ENCODE results near the gene GP1BB. TPM values are rescaled to one million over a fixed set of nuclear protein-coding genes. Genes with fewer than 3 reads are reported as not detected.
A peak's percentile ranks its signal among the peaks of the same experiment; 100 is the strongest.

Gene GP1BB
- total and polyA plus RNA-seq, 2 of the 4 experiments (the other 2 are of a cell fraction), result 0.18 to 1.5 TPM

DNA sequence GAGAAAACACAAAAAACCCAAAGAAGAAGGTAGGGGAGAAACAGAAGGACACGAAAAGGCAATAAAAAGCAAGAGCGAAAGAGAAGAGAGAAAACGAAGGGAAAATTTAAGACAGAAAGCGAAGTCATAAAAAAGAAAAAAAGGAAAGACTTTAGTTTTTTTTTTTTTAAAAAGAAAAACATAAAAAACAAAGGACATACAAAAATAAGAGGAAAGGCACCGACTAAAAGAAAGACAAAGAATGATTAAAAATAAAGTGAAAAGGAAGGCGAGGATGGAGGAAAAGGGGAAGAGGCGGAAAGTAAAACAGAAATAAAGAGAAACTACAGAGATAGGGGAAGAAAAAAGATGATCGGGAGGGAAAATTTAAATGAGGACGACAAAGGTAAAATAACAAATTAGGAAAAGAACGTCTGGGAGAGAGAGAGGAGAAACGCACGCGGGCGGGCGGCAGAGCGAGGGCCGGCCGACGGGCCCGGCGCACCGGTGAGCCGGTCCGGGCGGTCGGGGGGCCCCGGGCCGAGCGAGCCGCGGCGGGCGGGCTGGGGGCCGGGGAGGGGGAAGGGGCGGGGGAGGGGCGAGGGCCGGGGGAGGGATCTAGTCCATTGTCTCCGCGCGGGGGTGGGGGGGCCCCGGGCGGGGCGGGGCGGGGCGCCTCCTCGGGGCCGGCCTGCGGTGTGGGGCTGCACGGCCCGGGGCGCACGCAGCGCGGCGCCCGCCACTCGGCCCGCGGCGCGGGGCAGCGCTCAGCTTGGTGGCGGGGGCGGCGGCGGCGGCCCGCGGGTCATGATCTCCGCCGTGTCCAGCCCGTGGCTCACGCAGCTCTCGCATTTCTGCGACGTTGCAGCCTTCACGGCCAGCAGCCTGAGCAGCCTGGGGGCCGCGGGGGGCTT is 37.0 kb downstream of the GP1BB start, which contains the start of gene TBX1:
TSS of gene TBX1 (plus strand) at position 721 of the 893 bp plus-strand sequence. CDS start at position 787, 66 bp downstream.
- Histone ChIP-seq H3K9me3 (ENCODE audit: control insufficient read depth, insufficient read depth, low read length) (peaks cover 4% of the 10 kb centered on the region; the same call in 1 of the 2 replicates), H2BK20ac (ENCODE audit: low read depth, low read length) (no peak within 1 kb of the TSS), H4K91ac (ENCODE audit: insufficient read depth, low read depth, low read length) (no peak within 1 kb of the TSS), H3K36me3 (ENCODE audit: control insufficient read depth, insufficient read depth, low read length) (no peaks in the 10 kb centered on the region), H3K9ac (ENCODE audit: low read depth, low read length) (no peak within 1 kb of the TSS), H2BK120ac (ENCODE audit: low read depth, low read length) (no peak within 1 kb of the TSS), H2BK15ac (ENCODE audit: low read depth, low read length) (no peak within 1 kb of the TSS), H3K14ac (replicated peaks; ENCODE audit: low read depth, low read length) (no peak within 1 kb of the TSS), H2AFZ (replicated peaks; ENCODE audit: low read length, poor library complexity) (peak within 1 kb of the TSS; percentile 67), H4K8ac (ENCODE audit: low read depth in 2 of 2, low read length in 2 of 2) (no peak within 1 kb of the TSS), H2AK9ac (replicated peaks; ENCODE audit: low read depth, low read length, poor library complexity) (no peak within 1 kb of the TSS), H3K4me3 (ENCODE audit: insufficient read depth, low read depth, low read length) (peak within 1 kb of the TSS; percentile 9; the same call in 1 of the 2 replicates), H3K27me3 (ENCODE audit: control insufficient read depth, insufficient read depth, low read length) (peaks cover 93% of the 10 kb centered on the region), H3K4ac (ENCODE audit: low read depth, low read length) (no peak within 1 kb of the TSS), H3K79me1 (ENCODE audit: low read depth in 1 of 2, low read length in 2 of 2) (no peaks in the 10 kb centered on the region), H2AK5ac (ENCODE audit: low read depth, low read length) (no peak within 1 kb of the TSS), H2BK5ac (ENCODE audit: low read depth, low read length, poor library complexity, severe bottlenecking) (no peak within 1 kb of the TSS), H3K4me2 (ENCODE audit: low read depth, low read length) (peak within 1 kb of the TSS; percentile 63), H3K23ac (ENCODE audit: low read depth, low read length) (no peak within 1 kb of the TSS), H4K5ac (ENCODE audit: low read depth, low read length) (no peak within 1 kb of the TSS), H3K56ac (ENCODE audit: extremely low read depth, insufficient read depth, low read length) (no peak within 1 kb of the TSS), H3K27ac (ENCODE audit: insufficient read depth, low read length) (no peak within 1 kb of the TSS), H3K9me1 (ENCODE audit: insufficient read depth, low read length) (no peaks in the 10 kb centered on the region), H3K18ac (ENCODE audit: low read depth, low read length) (no peak within 1 kb of the TSS), H3K4me1 (ENCODE audit: control insufficient read depth, insufficient read depth, low read length) (peaks cover 4% of the 10 kb centered on the region; the same call in 1 of the 2 replicates), H4K20me1 (ENCODE audit: insufficient read depth, low read length) (peaks cover 6% of the 10 kb centered on the region; the same call in 1 of the 2 replicates)
- DNase-seq, result no peak
- 3 to 100% methylated on average over 1 to 18 of the region's 79 CpGs for WGBS, 2 experiments (ENCODE audit: extremely low coverage in 2 of 2, insufficient read length in 1 of 2)
- intact Hi-C loops (cut with micrococcal nuclease), result no loop called here
- in situ Hi-C loops (cut with MboI; ENCODE audit: low sequenced_read_pairs), result no loop called here
- peak; percentile 22 for ATAC-seq (ENCODE audit: low read depth)
- no TSS peak for BruUV-seq (replicated peaks)
- CTCF ChIA-PET, result interaction anchor here (1.3 kb wide), 1 partner anchor 30 kb away, joined by 4 read pairs; no protein-coding TSS in a partner anchor
- POLR2A ChIA-PET (ENCODE audit: unreplicated experiment), result no interaction called here
- TF ChIP-seq SMC3 (IDR thresholded peaks at IDR 0.05; ENCODE audit: low read depth, low read length), result no peak
- TF ChIP-seq, protein P1, sequence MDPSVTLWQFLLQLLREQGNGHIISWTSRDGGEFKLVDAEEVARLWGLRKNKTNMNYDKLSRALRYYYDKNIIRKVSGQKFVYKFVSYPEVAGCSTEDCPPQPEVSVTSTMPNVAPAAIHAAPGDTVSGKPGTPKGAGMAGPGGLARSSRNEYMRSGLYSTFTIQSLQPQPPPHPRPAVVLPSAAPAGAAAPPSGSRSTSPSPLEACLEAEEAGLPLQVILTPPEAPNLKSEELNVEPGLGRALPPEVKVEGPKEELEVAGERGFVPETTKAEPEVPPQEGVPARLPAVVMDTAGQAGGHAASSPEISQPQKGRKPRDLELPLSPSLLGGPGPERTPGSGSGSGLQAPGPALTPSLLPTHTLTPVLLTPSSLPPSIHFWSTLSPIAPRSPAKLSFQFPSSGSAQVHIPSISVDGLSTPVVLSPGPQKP (IDR thresholded peaks at IDR 0.05; ENCODE audit: borderline replicate concordance, low read depth, low read length), result no peak
- no peak for TF ChIP-seq RAD21 (IDR thresholded peaks at IDR 0.05; ENCODE audit: low read length)
- TF ChIP-seq MXI1 (IDR thresholded peaks at IDR 0.05; ENCODE audit: borderline replicate concordance, low read depth, low read length), result no peak
- no peak for TF ChIP-seq RCOR1 (IDR thresholded peaks at IDR 0.05; ENCODE audit: insufficient replicate concordance, low read length)
- TF ChIP-seq RFX5 (IDR thresholded peaks at IDR 0.05; ENCODE audit: low read depth, low read length), result no peak
- TF ChIP-seq, protein P2, sequence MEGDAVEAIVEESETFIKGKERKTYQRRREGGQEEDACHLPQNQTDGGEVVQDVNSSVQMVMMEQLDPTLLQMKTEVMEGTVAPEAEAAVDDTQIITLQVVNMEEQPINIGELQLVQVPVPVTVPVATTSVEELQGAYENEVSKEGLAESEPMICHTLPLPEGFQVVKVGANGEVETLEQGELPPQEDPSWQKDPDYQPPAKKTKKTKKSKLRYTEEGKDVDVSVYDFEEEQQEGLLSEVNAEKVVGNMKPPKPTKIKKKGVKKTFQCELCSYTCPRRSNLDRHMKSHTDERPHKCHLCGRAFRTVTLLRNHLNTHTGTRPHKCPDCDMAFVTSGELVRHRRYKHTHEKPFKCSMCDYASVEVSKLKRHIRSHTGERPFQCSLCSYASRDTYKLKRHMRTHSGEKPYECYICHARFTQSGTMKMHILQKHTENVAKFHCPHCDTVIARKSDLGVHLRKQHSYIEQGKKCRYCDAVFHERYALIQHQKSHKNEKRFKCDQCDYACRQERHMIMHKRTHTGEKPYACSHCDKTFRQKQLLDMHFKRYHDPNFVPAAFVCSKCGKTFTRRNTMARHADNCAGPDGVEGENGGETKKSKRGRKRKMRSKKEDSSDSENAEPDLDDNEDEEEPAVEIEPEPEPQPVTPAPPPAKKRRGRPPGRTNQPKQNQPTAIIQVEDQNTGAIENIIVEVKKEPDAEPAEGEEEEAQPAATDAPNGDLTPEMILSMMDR (conservative IDR thresholded peaks at IDR 0.05; ENCODE audit: low read depth, low read length), result no peak
- TF ChIP-seq MAFK (IDR thresholded peaks at IDR 0.05; ENCODE audit: low read depth, low read length), result no peak
- dilution Hi-C loops (cut with HindIII; ENCODE audit: low sequenced_read_pairs, unreplicated experiment), result no loop called here

Data from IMR-90 (cell line).